SK-N-SH (cell line): ENCODE data around the gene IQCE. TPM values are rescaled to one million over a fixed set of nuclear protein-coding genes. Genes with fewer than 3 reads are reported as not detected.
"Not testable (repeated sequence)": the region's sequence is repeated elsewhere in the genome, so short reads cannot be mapped to it uniquely, and the experiment has no call there.

Source experiments
- CTCF ChIA-PET: fragments of 300-600, 350-600 bp; formaldehyde crosslinking; extraction: SDS; loops from one replicate; lab custom pipeline; 2021; lab: Yijun Ruan, JAX
- POLR2A ChIA-PET: fragments of 350-600 bp; sonication (Branson Sonifier 250); formaldehyde crosslinking; extraction: SDS; loops from one replicate; lab custom pipeline; 2020; ENCODE audit warnings: antibody characterized with exemption, inconsistent platforms; lab: Yijun Ruan, JAX
- DNase-seq: peaks from one replicate; pipeline ENCODE4 v3.0.0; 2012
- H2AFZ ChIP-seq: fragments of 200-600 bp; sonication (generic); 2 replicates; pipeline ENCODE4 v1.8.1; 2016; ENCODE audit warnings: antibody characterized with exemption, mild to moderate bottlenecking, low read depth
- H3F3A ChIP-seq: fragments of 200-600 bp; sonication (generic); replicated peaks from 2 replicates; pipeline ENCODE3; 2016; ENCODE audit warnings: antibody characterized with exemption, mild to moderate bottlenecking; ENCODE audit not compliant: insufficient read depth
- H3K27ac ChIP-seq, 2 experiments: fragments of 200-500 bp in 1 of 2; fragments of 200-600 bp in 1 of 2; sonication (Bioruptor generic) in 1 of 2; sonication (generic), shearing (Covaris generic) in 1 of 2; 2 replicates each; pipeline versions ENCODE4 v1.5.1 to v1.6.1; 2014 to 2016; ENCODE audit warnings: low read depth in 2 of 2, inconsistent platforms in 1 of 2, low read length in 1 of 2, mild to moderate bottlenecking in 1 of 2, mixed read lengths in 1 of 2
- H3K27me3 ChIP-seq: fragments of 200-600 bp; sonication (generic), shearing (Covaris generic); 2 replicates; pipeline ENCODE4 v1.6.1; 2016; ENCODE audit warnings: mixed run types; ENCODE audit not compliant: insufficient read depth
- H3K36me3 ChIP-seq, 2 experiments: fragments of 200-500 bp in 1 of 2; fragments of 200-600 bp in 1 of 2; sonication (Bioruptor generic) in 1 of 2; sonication (generic) in 1 of 2; replicated peaks in 1 of 2; 2 replicates each; pipeline versions ENCODE3 to v1.5.1; 2014 to 2016; ENCODE audit warnings: low read length in 1 of 2, mild to moderate bottlenecking in 1 of 2; ENCODE audit not compliant: insufficient read depth in 2 of 2, control insufficient read depth in 1 of 2
- H3K4me1 ChIP-seq, 2 experiments: fragments of 200-500 bp in 1 of 2; fragments of 200-600 bp in 1 of 2; sonication (Bioruptor generic) in 1 of 2; sonication (generic), shearing (Covaris generic) in 1 of 2; 2 replicates each; pipeline versions ENCODE4 v1.5.1 to v1.6.1; 2014 to 2016; ENCODE audit warnings: low read depth in 1 of 2, low read length in 1 of 2, mixed run types in 1 of 2; ENCODE audit not compliant: insufficient read depth in 2 of 2, control insufficient read depth in 1 of 2
- H3K4me2 ChIP-seq: fragments of 200-600 bp; sonication (generic), shearing (Covaris generic); 2 replicates; pipeline ENCODE4 v1.6.1; 2017; ENCODE audit warnings: mixed run types
- H3K4me3 ChIP-seq, 2 experiments: fragments of 200-500 bp in 1 of 2; fragments of 200-600 bp in 1 of 2; sonication (Bioruptor generic) in 1 of 2; sonication (generic), shearing (Covaris generic) in 1 of 2; 2 replicates each; pipeline versions ENCODE4 v1.5.1 to v1.8.1; 2014 to 2016; ENCODE audit warnings: low read depth in 2 of 2, inconsistent platforms in 1 of 2, low read length in 1 of 2, mild to moderate bottlenecking in 1 of 2, mixed read lengths in 1 of 2, moderate library complexity in 1 of 2
- H3K79me2 ChIP-seq: fragments of 200-600 bp; sonication (generic); 2 replicates; pipeline ENCODE4 v1.8.1; 2017; ENCODE audit warnings: mild to moderate bottlenecking; ENCODE audit not compliant: insufficient read depth
- H3K9ac ChIP-seq: fragments of 200-600 bp; sonication (generic); 2 replicates; pipeline ENCODE4 v1.6.1; 2017; ENCODE audit warnings: mixed run types
- H3K9me2 ChIP-seq: fragments of 200-600 bp; sonication (generic); 2 replicates; pipeline ENCODE4 v1.6.1; 2017; ENCODE audit warnings: mixed run types
- H3K9me3 ChIP-seq: fragments of 200-600 bp; sonication (generic); 2 replicates; pipeline ENCODE4 v1.6.1; 2017; ENCODE audit warnings: mixed run types, mild to moderate bottlenecking, moderate library complexity
- H4K20me1 ChIP-seq: fragments of 200-600 bp; sonication (generic); 2 replicates; pipeline ENCODE4 v1.6.1; 2017; ENCODE audit warnings: mild to moderate bottlenecking, mixed run types; ENCODE audit not compliant: insufficient read depth
- FOXM1 ChIP-seq: IDR thresholded peaks from 2 replicates; pipeline ENCODE4 v1.4.0; 2012; ENCODE audit warnings: low read depth, mild to moderate bottlenecking
- IRF3 ChIP-seq: fragments of 150-350 bp; IDR thresholded peaks from 2 replicates; pipeline ENCODE4 v1.6.1; 2016; ENCODE audit warnings: mild to moderate bottlenecking, low read depth, low read length
- RAD21 ChIP-seq: IDR thresholded peaks from 2 replicates; pipeline ENCODE4 v1.6.1; 2012; ENCODE audit warnings: mild to moderate bottlenecking, low read length
- RXRA ChIP-seq: IDR thresholded peaks from 2 replicates; pipeline ENCODE4 v1.4.0; 2012; ENCODE audit warnings: low read depth, mild to moderate bottlenecking, borderline replicate concordance
- SIN3A ChIP-seq: IDR thresholded peaks from 2 replicates; pipeline ENCODE4 v1.6.1; 2012; ENCODE audit warnings: low read depth, mild to moderate bottlenecking, low read length, moderate library complexity, borderline replicate concordance
- SMC3 ChIP-seq: IDR thresholded peaks from 2 replicates; pipeline ENCODE4 v1.6.1; 2012; ENCODE audit warnings: low read depth, low read length, improper control_type of control experiment
- TCF12 ChIP-seq: IDR thresholded peaks from 2 replicates; pipeline ENCODE4 v1.4.0; 2012
- ZBTB33 ChIP-seq: IDR thresholded peaks from 2 replicates; pipeline ENCODE4 v1.4.0; 2012; ENCODE audit warnings: low read depth, borderline replicate concordance
- WGBS: methylation state at CpG from one replicate; pipeline ENCODE4 v1.1.6; 2017; ENCODE audit warnings: low lambda C conversion rate; 5-methylcytosine and 5-hydroxymethylcytosine counted together
- polyA plus RNA-seq, 3 experiments: library from polyadenylated mRNA; depleted of rRNA; stranded (reverse); fragments of >200 nt; gene quantifications; 2 replicates each; pipeline ENCODE4 v1.2.3, GENCODE V29; 2012
- TF ChIP-seq, protein P1 (sequence below): IDR thresholded peaks from 2 replicates; pipeline ENCODE4 v1.6.1; 2012; ENCODE audit warnings: mild to moderate bottlenecking, low read depth, low read length, moderate library complexity

The IQCE gene
- polyA plus RNA-seq, 1 of the 3 experiments (the other 2 are of a cell fraction): 14.4 TPM

DNA sequence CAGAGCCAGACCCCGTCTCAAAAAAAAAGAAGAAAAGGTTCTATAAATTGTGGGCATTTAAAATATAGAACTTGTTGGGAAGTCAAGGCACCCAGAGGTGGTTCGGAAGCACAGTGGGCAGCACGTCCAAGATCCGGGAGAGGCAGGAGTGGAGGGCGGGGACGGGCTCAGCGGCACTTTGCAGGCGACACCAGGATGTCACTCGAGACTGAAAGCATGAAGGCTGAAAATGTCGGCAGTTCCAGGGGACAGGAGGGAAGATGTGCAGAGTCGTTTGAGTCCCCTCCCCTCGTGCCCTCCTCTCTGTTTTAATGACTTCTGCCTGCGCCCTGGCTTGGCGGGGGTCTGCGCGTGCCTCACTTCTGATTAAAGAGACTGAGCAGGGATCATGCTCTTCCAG is 30.6 kb downstream of the IQCE start (continued):
- no peak for TF ChIP-seq SIN3A

- ChIA-PET POLR2A (interaction anchor here (0.7 kb wide), 1 partner anchor 41 kb away, joined by 3 read pairs; no protein-coding TSS in a partner anchor), CTCF (interaction anchor here (0.6 to 2.3 kb wide), 6 partner anchors 10 to 121 kb away, joined by 3 to 7 read pairs (median 3); no protein-coding TSS in a partner anchor)
- H3K9ac ChIP-seq, H3K4me3 ChIP-seq, H3K79me2 ChIP-seq, H3K4me2 ChIP-seq, H3F3A ChIP-seq, H3K9me2 ChIP-seq, H4K20me1 ChIP-seq, H3K4me1 ChIP-seq, H3K27ac ChIP-seq, H3K27me3 ChIP-seq, H3K9me3 ChIP-seq, H2AFZ ChIP-seq, DNase-seq: not testable (repeated sequence)
- peaks cover 20 to 39% of the 10 kb centered on the region in 2 experiments for H3K36me3 ChIP-seq
- 91% methylated on average over 14 of the region's 15 CpGs for WGBS
These were observed 31.2 kb downstream of the IQCE start for GRCh38 chr7:2589941-2590340.

GRCh38 chr7:2592375-2592865 is 33.6 kb downstream of the IQCE start:
- POLR2A ChIA-PET: no interaction called here
- peaks cover 14 to 51% of the 10 kb centered on the region in 2 experiments for H3K36me3 ChIP-seq

More at GRCh38 chr7:2592375-2592865, 33.6 kb downstream of the IQCE start:
- Histone ChIP-seq H3K79me2 (no peaks in the 10 kb centered on the region), H3K27ac (no peak overlapping the region), H3K9me3 (no peaks in the 10 kb centered on the region), H2AFZ (no peak overlapping the region), H3K9me2 (no peaks in the 10 kb centered on the region), H3K4me3 (no peak overlapping the region), H3K9ac (no peak overlapping the region), H3K4me1 (no peaks in the 10 kb centered on the region; a peak in 1 of 4 replicates), H3K27me3 (no peaks in the 10 kb centered on the region), H3K4me2 (no peak overlapping the region), H3F3A (no peaks in the 10 kb centered on the region)
- no peak for DNase-seq
- CTCF ChIA-PET: no interaction called here
- 95% methylated on average over 18 of the region's 23 CpGs for WGBS
- TF ChIP-seq SMC3 (no peak), TCF12 (no peak), RXRA (no peak), ZBTB33 (no peak), FOXM1 (no peak), RAD21 (no peak), IRF3 (no peak)
- TF ChIP-seq, protein P1, sequence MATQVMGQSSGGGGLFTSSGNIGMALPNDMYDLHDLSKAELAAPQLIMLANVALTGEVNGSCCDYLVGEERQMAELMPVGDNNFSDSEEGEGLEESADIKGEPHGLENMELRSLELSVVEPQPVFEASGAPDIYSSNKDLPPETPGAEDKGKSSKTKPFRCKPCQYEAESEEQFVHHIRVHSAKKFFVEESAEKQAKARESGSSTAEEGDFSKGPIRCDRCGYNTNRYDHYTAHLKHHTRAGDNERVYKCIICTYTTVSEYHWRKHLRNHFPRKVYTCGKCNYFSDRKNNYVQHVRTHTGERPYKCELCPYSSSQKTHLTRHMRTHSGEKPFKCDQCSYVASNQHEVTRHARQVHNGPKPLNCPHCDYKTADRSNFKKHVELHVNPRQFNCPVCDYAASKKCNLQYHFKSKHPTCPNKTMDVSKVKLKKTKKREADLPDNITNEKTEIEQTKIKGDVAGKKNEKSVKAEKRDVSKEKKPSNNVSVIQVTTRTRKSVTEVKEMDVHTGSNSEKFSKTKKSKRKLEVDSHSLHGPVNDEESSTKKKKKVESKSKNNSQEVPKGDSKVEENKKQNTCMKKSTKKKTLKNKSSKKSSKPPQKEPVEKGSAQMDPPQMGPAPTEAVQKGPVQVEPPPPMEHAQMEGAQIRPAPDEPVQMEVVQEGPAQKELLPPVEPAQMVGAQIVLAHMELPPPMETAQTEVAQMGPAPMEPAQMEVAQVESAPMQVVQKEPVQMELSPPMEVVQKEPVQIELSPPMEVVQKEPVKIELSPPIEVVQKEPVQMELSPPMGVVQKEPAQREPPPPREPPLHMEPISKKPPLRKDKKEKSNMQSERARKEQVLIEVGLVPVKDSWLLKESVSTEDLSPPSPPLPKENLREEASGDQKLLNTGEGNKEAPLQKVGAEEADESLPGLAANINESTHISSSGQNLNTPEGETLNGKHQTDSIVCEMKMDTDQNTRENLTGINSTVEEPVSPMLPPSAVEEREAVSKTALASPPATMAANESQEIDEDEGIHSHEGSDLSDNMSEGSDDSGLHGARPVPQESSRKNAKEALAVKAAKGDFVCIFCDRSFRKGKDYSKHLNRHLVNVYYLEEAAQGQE: no peak
- TF ChIP-seq, all 33 proteins: peak for 0
- no peaks in the 10 kb centered on the region for H4K20me1 ChIP-seq
